B cell (primary cell): ENCODE results near the gene LEMD2. TPM values are rescaled to one million over a fixed set of nuclear protein-coding genes. Genes with fewer than 3 reads are reported as not detected.

Source experiments
- ATAC-seq: fragments of 200-7000 bp; cut with Tn5 transposase; one replicate; pipeline ENCODE4 v1.10.0; 2021; ENCODE audit warnings: low read depth, mild to moderate bottlenecking, moderate number of reproducible peaks, moderate library complexity
- CTCF ChIA-PET: fragments of 350-600 bp; sonication (Branson Sonifier 250); formaldehyde crosslinking; loops from one replicate; lab custom pipeline; 2021; ENCODE audit warnings: antibody characterized with exemption, inconsistent platforms; lab: Charles Lee
- POLR2A ChIA-PET: fragments of 350-600 bp; sonication (Branson Sonifier 250); formaldehyde crosslinking; loops from one replicate; lab custom pipeline; 2021; ENCODE audit warnings: antibody characterized with exemption; lab: Charles Lee
- DNase-seq: peaks from one replicate; pipeline ENCODE4 v3.0.0; 2013
- H2AFZ ChIP-seq: 2 replicates; pipeline ENCODE4 v1.6.1; 2012; ENCODE audit warnings: mild to moderate bottlenecking, low read depth, low read length; ENCODE audit not compliant: insufficient read depth, poor library complexity, severe bottlenecking
- H3K27ac ChIP-seq, 2 donors: 1 replicate in 1 of 2; 2 replicates in 1 of 2; pipeline ENCODE4 v1.5.1; 2012 to 2013; ENCODE audit warnings: low read length in 2 of 2, mild to moderate bottlenecking in 2 of 2, moderate library complexity in 1 of 2
- H3K27me3 ChIP-seq, 4 experiments: fragments of 200-600 bp in 1 of 4; sonication (generic) in 1 of 4; replicated peaks in 1 of 4; 1 replicate in 2 of 4; 2 replicates in 2 of 4; pipeline versions ENCODE4 v1.6.1 to v1.7.0; 2013 to 2016; ENCODE audit warnings: low read length in 3 of 4, mild to moderate bottlenecking in 2 of 4, mixed read lengths in 1 of 4, moderate library complexity in 1 of 4; ENCODE audit not compliant: insufficient read depth in 4 of 4, control insufficient read depth in 3 of 4; ENCODE audit errors: control extremely low read depth in 1 of 4
- H3K36me3 ChIP-seq, 2 experiments: replicated peaks in 1 of 2; 1 replicate in 1 of 2; 2 replicates in 1 of 2; pipeline versions ENCODE4 v1.6.1 to v1.7.1; 2013; ENCODE audit warnings: low read length in 1 of 2; ENCODE audit not compliant: insufficient read depth in 2 of 2, control insufficient read depth in 1 of 2; ENCODE audit errors: control extremely low read depth in 1 of 2, extremely low read depth in 1 of 2
- H3K4me1 ChIP-seq, 2 donors: fragments of 200-600 bp in 1 of 2; sonication (generic) in 1 of 2; 1 replicate in 1 of 2; 2 replicates in 1 of 2; pipeline versions ENCODE4 v1.5.1 to v1.6.1; 2013 to 2017; ENCODE audit warnings: low read length in 2 of 2; ENCODE audit not compliant: control insufficient read depth in 2 of 2, insufficient read depth in 2 of 2
- H3K4me2 ChIP-seq: replicated peaks from 2 replicates; pipeline ENCODE3; 2012; ENCODE audit warnings: mild to moderate bottlenecking, low read depth, low read length; ENCODE audit not compliant: poor library complexity, severe bottlenecking
- H3K4me3 ChIP-seq, 5 experiments: fragments of 200-600 bp in 1 of 5; sonication (generic) in 1 of 5; 1 replicate in 3 of 5; 2 replicates in 2 of 5; pipeline versions ENCODE4 v1.5.1 to v1.7.0; 2011 to 2016; ENCODE audit warnings: low read length in 4 of 5, mild to moderate bottlenecking in 4 of 5, low read depth in 2 of 5, control low read depth in 1 of 5, moderate library complexity in 1 of 5; ENCODE audit not compliant: insufficient read depth in 1 of 5; ENCODE audit errors: control extremely low read depth in 1 of 5, extremely low read depth in 1 of 5
- H3K79me2 ChIP-seq: fragments of 200-600 bp; sonication (generic); one replicate; pipeline ENCODE4 v1.6.0; 2016; ENCODE audit warnings: low read length; ENCODE audit not compliant: control insufficient read depth, insufficient read depth
- H3K9ac ChIP-seq: fragments of 200-600 bp; sonication (generic); 2 replicates; pipeline ENCODE4 v1.6.1; 2017; ENCODE audit warnings: mild to moderate bottlenecking, low read length, moderate library complexity
- H3K9me3 ChIP-seq, 3 donors: one replicate each; pipeline versions ENCODE4 v1.6.1 to v1.7.1; 2013; ENCODE audit warnings: low read length in 2 of 3; ENCODE audit not compliant: control insufficient read depth in 2 of 3, insufficient read depth in 1 of 3; ENCODE audit errors: control extremely low read depth in 1 of 3
- H4K20me1 ChIP-seq: 2 replicates; pipeline ENCODE4 v1.6.0; 2012; ENCODE audit warnings: mild to moderate bottlenecking, low read length; ENCODE audit not compliant: insufficient read depth, control insufficient read depth, poor library complexity, severe bottlenecking
- H3K27ac Mint-ChIP-seq: one replicate; pipeline ENCODE4 v1.8.0; 2021; ENCODE audit warnings: mixed read lengths
- H3K27me3 Mint-ChIP-seq: one replicate; pipeline ENCODE4 v1.8.0; 2021; ENCODE audit warnings: mixed read lengths
- H3K4me1 Mint-ChIP-seq: one replicate; pipeline ENCODE4 v1.8.0; 2021; ENCODE audit warnings: mixed read lengths
- H3K4me3 Mint-ChIP-seq: one replicate; pipeline ENCODE4 v1.8.0; 2021; ENCODE audit warnings: mixed read lengths
- H3K9me3 Mint-ChIP-seq: one replicate; pipeline ENCODE4 v1.8.0; 2022; ENCODE audit warnings: mixed read lengths; ENCODE audit not compliant: insufficient read depth
- CTCF ChIP-seq: fragments of 200-600 bp; IDR thresholded peaks from one replicate; pipeline ENCODE4 v1.8.0; 2022; ENCODE audit warnings: antibody characterized with exemption, mild to moderate bottlenecking
- EZH2 ChIP-seq: IDR thresholded peaks from 2 replicates; pipeline ENCODE4 v1.6.1; 2012; ENCODE audit warnings: borderline replicate concordance, low read depth, mild to moderate bottlenecking, moderate library complexity, low read length; ENCODE audit not compliant: insufficient read depth, poor library complexity, severe bottlenecking
- WGBS: methylation state at CpG from one replicate; pipeline ENCODE4 v1.1.5; 2013; ENCODE audit warnings: missing lambda C conversion rate; ENCODE audit not compliant: insufficient coverage; 5-methylcytosine and 5-hydroxymethylcytosine counted together
- intact Hi-C: fragments of 100-400 bp; cut with micrococcal nuclease; formaldehyde crosslinking; loops from one replicate; pipeline ENCODE4 v1.10.0; 2022
- polyA plus RNA-seq: library from polyadenylated mRNA; depleted of rRNA; stranded (reverse); fragments of >200 nt; gene quantifications from 2 replicates; pipeline ENCODE4 v1.2.3, GENCODE V29; 2012
- total RNA-seq, 2 donors: library from RNA; stranded (reverse); fragments of 120-200 nt in 1 of 2; gene quantifications; 1 replicate in 1 of 2; 2 replicates in 1 of 2; pipeline versions ENCODE4 v1.2.3 to v1.2.4, GENCODE V29; 2013 to 2022

Gene LEMD2
- total and polyA plus RNA-seq, 2 donors (not counting 1 experiment from before 2014, with no cell fraction given) = 58.7 to 113 TPM

- POLR2A ChIA-PET = no interaction called here
- no peak overlapping the region for H3K4me2 ChIP-seq
- 69% methylated on average over 5 of the region's 5 CpGs for WGBS
Observed at GRCh38 chr6:33801611-33802010, 12.7 kb upstream of the LEMD2 start.

More at GRCh38 chr6:33801611-33802010, 12.7 kb upstream of the LEMD2 start:
- peaks cover 0 to 31% (median 2%) of the 10 kb centered on the region in 4 experiments for H3K27me3 ChIP-seq
- H3K79me2 ChIP-seq = no peaks in the 10 kb centered on the region
- no peak for TF ChIP-seq EZH2
- TF ChIP-seq CTCF = no peak
- intact Hi-C loops = no loop called here
- Mint-ChIP-seq H3K9me3 (no peaks in the 10 kb centered on the region), H3K4me1 (no peaks in the 10 kb centered on the region), H3K27me3 (peaks cover 57% of the 10 kb centered on the region), H3K27ac (no peak overlapping the region), H3K4me3 (no peak overlapping the region)
- no peak overlapping the region for H3K4me3 ChIP-seq
- no peaks in the 10 kb centered on the region for H3K36me3 ChIP-seq
- ATAC-seq (no peak), DNase-seq (no peak)
- no peaks in the 10 kb centered on the region for H4K20me1 ChIP-seq
- CTCF ChIA-PET = no interaction called here
- H2AFZ ChIP-seq = no peak overlapping the region
- H3K9me3 ChIP-seq = peaks cover 0 to 2% (median 0%) of the 10 kb centered on the region in 3 donors
- no peaks in the 10 kb centered on the region for H3K4me1 ChIP-seq
- no peak overlapping the region for H3K27ac ChIP-seq
- H3K9ac ChIP-seq = no peak overlapping the region
